GM12878 (cell line): ENCODE measurements around the gene MRC2. TPM values are rescaled to one million over a fixed set of nuclear protein-coding genes. Genes with fewer than 3 reads are reported as not detected.

Experiments used
- ATAC-seq: fragments of 200-7000 bp; cut with Tn5 transposase; 3 replicates; pipeline ENCODE4 v1.9.1; 2020; ENCODE audit warnings: mild to moderate bottlenecking, moderate library complexity
- BruUV-seq: library from RNA; stranded (reverse); fragments of 400-500 nt; replicated peaks from 2 replicates; lab custom pipeline; 2021; lab: Mats Ljungman, UMichigan
- CTCF ChIA-PET: fragments of 300-600 bp; sonication (Branson Sonifier 250); formaldehyde crosslinking; extraction: SDS; loops from one replicate; lab custom pipeline; 2021; ENCODE audit warnings: inconsistent platforms; lab: Yijun Ruan, JAX
- POLR2A ChIA-PET: fragments of 350-600 bp; formaldehyde crosslinking; extraction: SDS; loops from one replicate; lab custom pipeline; 2021; ENCODE audit warnings: inconsistent platforms; lab: Charles Lee
- RAD21 ChIA-PET: fragments of 300-600 bp; sonication (Branson Sonifier 250); formaldehyde crosslinking; loops from one replicate; lab custom pipeline; 2023; ENCODE audit warnings: antibody characterized with exemption; ENCODE audit not compliant: unreplicated experiment; lab: Charles Lee
- SMC1A ChIA-PET: fragments of 300-600 bp; sonication (Branson Sonifier 250); formaldehyde crosslinking; loops from one replicate; lab custom pipeline; 2023; ENCODE audit not compliant: unreplicated experiment, uncharacterized antibody; lab: Charles Lee
- DNase-seq: peaks from one replicate; pipeline ENCODE4 v3.0.0-alpha.2; 2011; ENCODE audit warnings: low read depth, low spot score
- FAIRE-seq: peaks from 3 replicates; lab custom pipeline; 2011; peaks lifted over from hg19 to GRCh38; lab: Jason Lieb, UNC
- H2AFZ ChIP-seq: 2 replicates; pipeline ENCODE4 v1.6.0; 2011; ENCODE audit warnings: low read depth, low read length, control low read depth; ENCODE audit not compliant: control insufficient read depth
- H3K27ac ChIP-seq: 2 replicates; pipeline ENCODE4 v1.5.1; 2011; ENCODE audit warnings: control low read depth; ENCODE audit not compliant: control insufficient read depth, insufficient read depth
- H3K27me3 ChIP-seq, 2 experiments: replicated peaks in 1 of 2; 2 replicates each; pipeline versions ENCODE4 v1.6.0 to v1.6.1; 2011; ENCODE audit warnings: low read length in 1 of 2; ENCODE audit not compliant: control insufficient read depth in 2 of 2, insufficient read depth in 2 of 2
- H3K36me3 ChIP-seq, 2 experiments: 2 replicates each; pipeline ENCODE4 v1.5.1; 2011; ENCODE audit warnings: low read length in 1 of 2; ENCODE audit not compliant: control insufficient read depth in 2 of 2, insufficient read depth in 2 of 2
- H3K4me1 ChIP-seq: 2 replicates; pipeline ENCODE4 v1.6.1; 2011; ENCODE audit warnings: mild to moderate bottlenecking, low read length, moderate library complexity, mixed read lengths; ENCODE audit not compliant: control insufficient read depth, insufficient read depth
- H3K4me2 ChIP-seq: 2 replicates; pipeline ENCODE4 v1.6.0; 2011; ENCODE audit warnings: control low read depth; ENCODE audit not compliant: control insufficient read depth, insufficient read depth
- H3K4me3 ChIP-seq: fragments of 200-600 bp; sonication (generic); 2 replicates; pipeline ENCODE4 v1.5.1; 2016
- H3K79me2 ChIP-seq: 2 replicates; pipeline ENCODE4 v1.6.0; 2011; ENCODE audit warnings: low read length; ENCODE audit not compliant: control insufficient read depth, insufficient read depth
- H3K9ac ChIP-seq: 2 replicates; pipeline ENCODE4 v1.8.0; 2011; ENCODE audit warnings: low read length, control low read depth, mixed read lengths; ENCODE audit not compliant: control insufficient read depth, insufficient read depth
- H3K9me3 ChIP-seq: replicated peaks from 3 replicates; pipeline ENCODE4 v1.5.1; 2011; ENCODE audit warnings: mild to moderate bottlenecking, low read length; ENCODE audit not compliant: control insufficient read depth, insufficient read depth
- H4K20me1 ChIP-seq: 2 replicates; pipeline ENCODE4 v1.6.0; 2011; ENCODE audit not compliant: control insufficient read depth, insufficient read depth
- CEBPB ChIP-seq, 2 experiments: fragments of 150-350 bp in 1 of 2; IDR thresholded peaks; 2 replicates each; pipeline ENCODE4 v1.6.1; 2012 to 2014; ENCODE audit warnings: low read depth in 2 of 2, low read length in 2 of 2, borderline replicate concordance in 1 of 2, inconsistent platforms in 1 of 2
- EP300 ChIP-seq, 2 experiments: fragments of 150-350 bp in 1 of 2; IDR thresholded peaks; 2 replicates each; pipeline ENCODE4 v1.6.1; 2011 to 2012; ENCODE audit warnings: low read depth in 2 of 2, low read length in 2 of 2, borderline replicate concordance in 1 of 2, improper control_type of control experiment in 1 of 2, inconsistent platforms in 1 of 2; ENCODE audit not compliant: control insufficient read depth in 1 of 2
- NKRF ChIP-seq: fragments of 450-650 bp; conservative IDR thresholded peaks from 2 replicates; pipeline ENCODE4 v1.6.1; 2017; ENCODE audit warnings: mild to moderate bottlenecking, moderate library complexity
- PML ChIP-seq: IDR thresholded peaks from 2 replicates; pipeline ENCODE4 v1.6.1; 2012; ENCODE audit warnings: low read length, inconsistent platforms
- WGBS: methylation state at CpG from one replicate; pipeline ENCODE4 v1.1.6; 2016; ENCODE audit warnings: low lambda C conversion rate; ENCODE audit not compliant: insufficient replicate concordance, insufficient coverage; ENCODE audit errors: missing lambda C conversion rate; 5-methylcytosine and 5-hydroxymethylcytosine counted together
- in situ Hi-C: fragments of 300-500 bp; cut with MboI; formaldehyde crosslinking; loops from 9 replicates; pipeline ENCODE4 v1.14.3; 2018; ENCODE audit warnings: mixed read lengths
- intact Hi-C: fragments of 100-400 bp; cut with micrococcal nuclease; formaldehyde crosslinking; loops from one replicate; pipeline ENCODE4 v1.14.2; 2022; ENCODE audit not compliant: unreplicated experiment
- polyA plus RNA-seq, 11 experiments: library from polyadenylated mRNA; depleted of rRNA in 4 of 11; unstranded in 6 of 11; stranded (reverse) in 5 of 11; fragments of >200 nt; fragmentation: Nextera tagmentation in 4 of 11; fragmentation: Illumina TruSeq in 1 of 11; extraction: Ambion mirVana in 4 of 11; extraction: Trizol in 1 of 11; gene quantifications; 1 replicate in 1 of 11; 2 replicates in 10 of 11; pipeline versions ENCODE4 v1.2.1 to v1.2.3, GENCODE V29; 2011 to 2016; ENCODE audit warnings: inconsistent platforms in 2 of 11, missing spikeins in 2 of 11, low read depth in 1 of 11
- total RNA-seq, 4 experiments: library from RNA; depleted of rRNA in 3 of 4; stranded (reverse); fragments of >200 nt in 3 of 4; fragmentation: Illumina TruSeq in 1 of 4; extraction: Trizol in 1 of 4; gene quantifications; 2 replicates each; pipeline versions ENCODE4 v1.2.1 to v1.2.3, GENCODE V29; 2013 to 2021
- TF ChIP-seq, protein P1 (sequence below): IDR thresholded peaks from 2 replicates; pipeline ENCODE4 v1.6.1; 2011; ENCODE audit warnings: low read depth, mild to moderate bottlenecking, low read length, moderate library complexity, borderline replicate concordance; ENCODE audit errors: extremely low read depth
- TF ChIP-seq, protein P2 (sequence below): fragments of 150-350 bp; IDR thresholded peaks from 2 replicates; pipeline ENCODE4 v1.6.1; 2016; ENCODE audit warnings: low read depth, low read length

MRC2 gene
- total and polyA plus RNA-seq, 10 of the 15 experiments (the other 5 are each of a cell fraction or from before 2014, with no cell fraction given) = 0.04 to 0.96 (median 0.30) TPM; not detected in 1

- TF ChIP-seq CEBPB (IDR thresholded peaks at IDR 0.05; ENCODE audit: borderline replicate concordance in 1 of 2, low read depth in 2 of 2, low read length in 2 of 2) = no peak
Observed at GRCh38 chr17:62657690-62658089, 30.2 kb downstream of the MRC2 start (continued).

DNA sequence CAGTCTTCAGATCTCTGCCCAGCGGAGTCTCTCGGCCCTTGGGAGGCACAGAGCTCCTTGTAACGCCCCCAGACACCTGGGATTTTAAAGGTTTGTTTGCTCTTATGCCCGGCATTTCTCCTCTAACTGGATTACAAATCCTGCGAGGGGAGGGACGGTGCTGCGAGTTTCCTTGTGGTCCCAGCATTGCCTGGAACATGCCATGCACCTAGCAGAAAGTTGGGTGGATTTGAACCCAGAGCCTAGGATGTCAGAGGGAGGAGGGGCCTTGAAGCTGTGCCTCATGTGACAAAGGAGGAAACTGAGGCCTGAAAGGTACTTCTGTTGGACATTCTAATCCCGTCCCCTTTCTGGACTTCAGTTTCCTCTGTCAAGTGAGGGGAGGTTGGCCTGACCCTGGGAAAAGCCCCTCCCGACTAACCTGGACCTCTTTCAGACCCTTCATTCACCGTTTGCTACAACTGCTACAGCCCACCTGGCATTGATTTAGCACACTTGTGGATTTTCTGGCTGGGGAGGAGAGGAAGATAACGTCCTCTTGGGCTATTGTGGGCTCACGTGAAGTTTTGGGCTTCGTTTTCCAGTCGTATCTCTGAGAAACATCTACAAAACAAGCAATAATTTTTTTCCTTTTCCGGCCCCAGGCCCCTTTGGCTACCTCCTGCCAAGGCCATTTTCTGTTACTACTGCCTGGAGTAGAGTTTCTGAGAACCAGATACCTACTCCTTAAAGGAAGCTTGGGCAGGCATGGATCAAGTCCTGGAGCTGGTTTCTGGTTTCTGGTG lies 30.9 kb downstream of the MRC2 start:
- no peaks in the 10 kb centered on the region for H3K36me3 ChIP-seq
- in situ Hi-C loops = no loop called here
- SMC1A ChIA-PET = no interaction called here
- no peak overlapping the region for H2AFZ ChIP-seq
- no peak overlapping the region for H3K4me3 ChIP-seq
- CTCF ChIA-PET = interaction anchor here (0.6 kb wide), 1 partner anchor 1237 kb away, joined by 3 read pairs; no protein-coding TSS in a partner anchor
- WGBS = 57% methylated on average over 15 of the region's 15 CpGs
- no peaks in the 10 kb centered on the region for H3K79me2 ChIP-seq
- no peak overlapping the region for H3K4me2 ChIP-seq
- intact Hi-C loops = no loop called here
- H3K9ac ChIP-seq = no peak overlapping the region
- H3K27ac ChIP-seq = no peak overlapping the region
- FAIRE-seq = no peak
- POLR2A ChIA-PET = no interaction called here
- TF ChIP-seq, protein P1, sequence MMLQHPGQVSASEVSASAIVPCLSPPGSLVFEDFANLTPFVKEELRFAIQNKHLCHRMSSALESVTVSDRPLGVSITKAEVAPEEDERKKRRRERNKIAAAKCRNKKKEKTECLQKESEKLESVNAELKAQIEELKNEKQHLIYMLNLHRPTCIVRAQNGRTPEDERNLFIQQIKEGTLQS = no peak
- TF ChIP-seq, all 136 proteins: peak for 0
- RAD21 ChIA-PET = no interaction called here
- Histone ChIP-seq H3K4me1 (peaks cover 6% of the 10 kb centered on the region), H3K27me3 (no peaks in the 10 kb centered on the region; a peak in 1 of 4 replicates), H4K20me1 (no peaks in the 10 kb centered on the region), H3K9me3 (peaks cover 6% of the 10 kb centered on the region; the same call in 2 of the 3 replicates)
- no TSS peak for BruUV-seq
- DNase-seq = no peak
- no peak for ATAC-seq

- H3K27ac ChIP-seq = no peak overlapping the region
- no peaks in the 10 kb centered on the region; a peak in 1 of 4 replicates for H3K27me3 ChIP-seq
- intact Hi-C loops = no loop called here
- FAIRE-seq (no peak), DNase-seq (no peak), ATAC-seq (no peak)
- SMC1A ChIA-PET = no interaction called here
- no peak overlapping the region for H3K9ac ChIP-seq
- H3K79me2 ChIP-seq = no peaks in the 10 kb centered on the region
- no peaks in the 10 kb centered on the region for H3K36me3 ChIP-seq
- H3K4me2 ChIP-seq = no peak overlapping the region
- CTCF ChIA-PET = no interaction called here
- no TSS peak for BruUV-seq
- POLR2A ChIA-PET = no interaction called here
- no peak overlapping the region for H2AFZ ChIP-seq
- no peaks in the 10 kb centered on the region for H3K4me1 ChIP-seq
- no peak overlapping the region for H3K4me3 ChIP-seq
- peaks cover 6% of the 10 kb centered on the region; the same call in 2 of the 3 replicates for H3K9me3 ChIP-seq
- in situ Hi-C loops = no loop called here
- no peaks in the 10 kb centered on the region for H4K20me1 ChIP-seq
- RAD21 ChIA-PET = no interaction called here
- 68% methylated on average over 2 of the region's 2 CpGs for WGBS
- TF ChIP-seq, protein P2, sequence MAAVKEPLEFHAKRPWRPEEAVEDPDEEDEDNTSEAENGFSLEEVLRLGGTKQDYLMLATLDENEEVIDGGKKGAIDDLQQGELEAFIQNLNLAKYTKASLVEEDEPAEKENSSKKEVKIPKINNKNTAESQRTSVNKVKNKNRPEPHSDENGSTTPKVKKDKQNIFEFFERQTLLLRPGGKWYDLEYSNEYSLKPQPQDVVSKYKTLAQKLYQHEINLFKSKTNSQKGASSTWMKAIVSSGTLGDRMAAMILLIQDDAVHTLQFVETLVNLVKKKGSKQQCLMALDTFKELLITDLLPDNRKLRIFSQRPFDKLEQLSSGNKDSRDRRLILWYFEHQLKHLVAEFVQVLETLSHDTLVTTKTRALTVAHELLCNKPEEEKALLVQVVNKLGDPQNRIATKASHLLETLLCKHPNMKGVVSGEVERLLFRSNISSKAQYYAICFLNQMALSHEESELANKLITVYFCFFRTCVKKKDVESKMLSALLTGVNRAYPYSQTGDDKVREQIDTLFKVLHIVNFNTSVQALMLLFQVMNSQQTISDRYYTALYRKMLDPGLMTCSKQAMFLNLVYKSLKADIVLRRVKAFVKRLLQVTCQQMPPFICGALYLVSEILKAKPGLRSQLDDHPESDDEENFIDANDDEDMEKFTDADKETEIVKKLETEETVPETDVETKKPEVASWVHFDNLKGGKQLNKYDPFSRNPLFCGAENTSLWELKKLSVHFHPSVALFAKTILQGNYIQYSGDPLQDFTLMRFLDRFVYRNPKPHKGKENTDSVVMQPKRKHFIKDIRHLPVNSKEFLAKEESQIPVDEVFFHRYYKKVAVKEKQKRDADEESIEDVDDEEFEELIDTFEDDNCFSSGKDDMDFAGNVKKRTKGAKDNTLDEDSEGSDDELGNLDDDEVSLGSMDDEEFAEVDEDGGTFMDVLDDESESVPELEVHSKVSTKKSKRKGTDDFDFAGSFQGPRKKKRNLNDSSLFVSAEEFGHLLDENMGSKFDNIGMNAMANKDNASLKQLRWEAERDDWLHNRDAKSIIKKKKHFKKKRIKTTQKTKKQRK = no peak
- no peak for TF ChIP-seq EP300 (IDR thresholded peaks at IDR 0.05; ENCODE audit: borderline replicate concordance in 1 of 2, control insufficient read depth in 1 of 2, low read depth in 2 of 2, low read length in 2 of 2)
- no peak for TF ChIP-seq NKRF
- no peak for TF ChIP-seq PML
Observed at GRCh38 chr17:62660629-62661118, 33.2 kb downstream of the MRC2 start.
